Muscle of arm (tissue), 14 donors: Measurements from ENCODE around the gene ZNF746. TPM values are rescaled to one million over a fixed set of nuclear protein-coding genes. Genes with fewer than 3 reads are reported as not detected.
"Not testable (repeated sequence)": the region's sequence is repeated elsewhere in the genome, so short reads cannot be mapped to it uniquely, and the experiment has no call there.

Experiments
- DNase-seq: peaks from one replicate; pipeline ENCODE4 v3.0.0-alpha.2; 2013
- long read RNA-seq, 11 donors: transcript quantifications; one replicate each; lab custom pipeline, GENCODE V29; 2026
- polyA plus RNA-seq, 12 donors: library from polyadenylated mRNA; unstranded; fragments of 120-200 nt; gene quantifications; one replicate each; pipeline ENCODE4 v1.2.1, GENCODE V29; 2013; ENCODE audit not compliant: insufficient read length in 12 of 12

Gene ZNF746
- 10 to 100 TPM in 3 of 12 donors, 1 to 10 TPM in 8, not detected in 1; 7.0 to 38.0 (median 8.6) TPM for polyA plus RNA-seq
- long read RNA-seq, donor 1, partial matches to known transcripts, result 0 of 3 reads
- long read RNA-seq, donor 1, other reads (novel, unspliced or antisense), result 0 of 3 reads
- long read RNA-seq, donor 2, partial matches to known transcripts, result 0 of 2 reads
- long read RNA-seq, donor 2, other reads (novel, unspliced or antisense), result 0 of 2 reads
- long read RNA-seq, donor 3, result 0 reads
- long read RNA-seq, donor 4, result 0 reads
- long read RNA-seq, donor 5, partial matches to known transcripts, result 0 of 3 reads
- long read RNA-seq, donor 5, other reads (novel, unspliced or antisense), result 0 of 3 reads
- long read RNA-seq, donor 6, result 0 reads
- long read RNA-seq, donor 7, partial matches to known transcripts, result 0 of 1 reads
- long read RNA-seq, donor 7, other reads (novel, unspliced or antisense), result 0 of 1 reads
- long read RNA-seq, donor 8, partial matches to known transcripts, result 0 of 1 reads
- long read RNA-seq, donor 8, other reads (novel, unspliced or antisense), result 0 of 1 reads
- long read RNA-seq, donor 9, result 0 reads
- long read RNA-seq, donor 10, result 0 reads
- long read RNA-seq, donor 11, result 0 reads

GRCh38 chr7:149497467-149498261 is at the start of gene ZNF746:
Gene ZNF746 (minus strand): TSS chr7:149497809. CDS start chr7:149497536, 273 bp downstream.
- peak; percentile 67 for DNase-seq

GRCh38 chr7:149547126-149547525 is 49.5 kb upstream of the ZNF746 start:
- no peak for DNase-seq

- no peak for DNase-seq
Observed at GRCh38 chr7:149546331-149546730, 48.7 kb upstream of the ZNF746 start.

- no peak for DNase-seq
Observed at GRCh38 chr7:149544028-149544427, 46.4 kb upstream of the ZNF746 start.

GRCh38 chr7:149532654-149533053 is 35.0 kb upstream of the ZNF746 start:
- DNase-seq, result no peak

GRCh38 chr7:149529136-149529718 is 31.6 kb upstream of the ZNF746 start:
- no peak for DNase-seq

- DNase-seq, result no peak
Observed at GRCh38 chr7:149527414-149527813, 29.8 kb upstream of the ZNF746 start.

GRCh38 chr7:149525280-149525679 is 27.7 kb upstream of the ZNF746 start:
- no peak for DNase-seq

- DNase-seq, result no peak
Observed at GRCh38 chr7:149524394-149524793, 26.8 kb upstream of the ZNF746 start.

- no peak for DNase-seq
Observed at GRCh38 chr7:149510248-149510647, 12.6 kb upstream of the ZNF746 start.

GRCh38 chr7:149509774-149510173 is 12.2 kb upstream of the ZNF746 start:
- DNase-seq, result no peak

- no peak for DNase-seq
Observed at GRCh38 chr7:149505551-149505950, 7.9 kb upstream of the ZNF746 start.

- no peak for DNase-seq
Observed at GRCh38 chr7:149501651-149502050, 4.0 kb upstream of the ZNF746 start.

- no peak for DNase-seq
Observed at GRCh38 chr7:149500910-149501309, 3.3 kb upstream of the ZNF746 start.

- no peak for DNase-seq
Observed at GRCh38 chr7:149500201-149500600, 2.6 kb upstream of the ZNF746 start.

- no peak for DNase-seq
Observed at GRCh38 chr7:149498811-149499210, 1.2 kb upstream of the ZNF746 start.

GRCh38 chr7:149496642-149497391 is 792 bp downstream of the ZNF746 start:
- DNase-seq, result peak; percentile 41

GRCh38 chr7:149495785-149496641 is 1.6 kb downstream of the ZNF746 start:
- DNase-seq, result peak; percentile 75

GRCh38 chr7:149494738-149495368 is 2.8 kb downstream of the ZNF746 start:
- no peak for DNase-seq

- DNase-seq, result not testable (repeated sequence)
Observed at GRCh38 chr7:149493975-149494374, 3.6 kb downstream of the ZNF746 start.
